Adrenal gland (tissue), 12 donors: ENCODE data around the gene FCF1. TPM values are rescaled to one million over a fixed set of nuclear protein-coding genes. Genes with fewer than 3 reads are reported as not detected.

Experiments
- DNase-seq, 7 donors: peaks; one replicate each; pipeline ENCODE4 v3.0.0-alpha.2; 2019 to 2020
- H3K27ac ChIP-seq, 5 donors: fragments of 200-600 bp; sonication (generic) in 4 of 5; 1 replicate in 3 of 5; 2 replicates in 2 of 5; pipeline versions ENCODE4 v1.5.1 to v1.8.0; 2016 to 2020; ENCODE audit warnings: mild to moderate bottlenecking in 1 of 5
- H3K27me3 ChIP-seq: fragments of 200-600 bp; 2 replicates; pipeline ENCODE4 v1.8.0; 2021
- H3K36me3 ChIP-seq, 2 donors: fragments of 200-600 bp; replicated peaks in 1 of 2; 1 replicate in 1 of 2; 2 replicates in 1 of 2; pipeline versions ENCODE4 v1.5.1 to v1.8.0; 2018 to 2022
- H3K4me1 ChIP-seq, 2 donors: fragments of 200-600 bp; replicated peaks in 1 of 2; 1 replicate in 1 of 2; 2 replicates in 1 of 2; pipeline versions ENCODE4 v1.5.1 to v1.8.0; 2018 to 2021
- H3K4me3 ChIP-seq, 4 donors: fragments of 200-600 bp; sonication (generic) in 3 of 4; one replicate each; pipeline ENCODE4 v1.5.1; 2016 to 2018
- H3K9me3 ChIP-seq, 3 donors: fragments of 200-600 bp; sonication (generic) in 1 of 3; replicated peaks in 1 of 3; 1 replicate in 2 of 3; 2 replicates in 1 of 3; pipeline versions ENCODE4 v1.5.1 to v1.8.0; 2016 to 2021
- CTCF ChIP-seq, 6 experiments: fragments of 450-650 bp in 4 of 6; fragments of 200-600 bp in 2 of 6; sonication (generic) in 1 of 6; IDR thresholded peaks; 1 replicate in 5 of 6; 2 replicates in 1 of 6; pipeline versions ENCODE4 v1.5.1 to v1.8.0; 2016 to 2021; ENCODE audit warnings: antibody characterized with exemption in 6 of 6, mild to moderate bottlenecking in 2 of 6, moderate library complexity in 1 of 6
- POLR2A ChIP-seq, 2 donors: fragments of 450-650 bp; IDR thresholded peaks; one replicate each; pipeline ENCODE4 v1.6.1; 2017; ENCODE audit warnings: antibody characterized with exemption in 2 of 2, mild to moderate bottlenecking in 2 of 2, moderate library complexity in 1 of 2
- WGBS, 4 donors: extraction: QIAGEN DNeasy Blood & Tissue Kit in 2 of 4; methylation state at CpG; one replicate each; pipeline versions ENCODE4 v1.1.5 to v1.1.7; 2013 to 2017; 5-methylcytosine and 5-hydroxymethylcytosine counted together
- intact Hi-C, 2 donors: fragments of 100-400 bp; cut with DNase I; formaldehyde crosslinking; loops; one replicate each; pipeline versions ENCODE4 v1.14.1 to v1.15.0; 2022 to 2023
- polyA plus RNA-seq, 3 donors: library from polyadenylated mRNA; stranded (reverse); fragments of 200-250 nt in 2 of 3; fragments of 350-450 nt in 1 of 3; fragmentation: Illumina TruSeq in 1 of 3; extraction: RNeasy Lipid Tissue Mini Kit (QIAGEN cat#74804) in 1 of 3; gene quantifications; one replicate each; pipeline ENCODE4 v1.2.3, GENCODE V29; 2013 to 2014
- total RNA-seq, 9 donors: library from RNA; depleted of rRNA in 4 of 9; stranded (reverse); fragments of >200 nt in 4 of 9; fragments of 120-200 nt in 1 of 9; fragmentation: NEBNext Ultra II Directional in 1 of 9; extraction: Animal tissue kit (Norgen Biotek cat#: 25700) in 1 of 9; gene quantifications; one replicate each; pipeline versions ENCODE4 v1.1.0 to v1.2.4, GENCODE V29; 2013 to 2023
- donor health status: healthy with polysubstance abuse.
- donor health status: Bipolar disorder and iron deficiency.
- donor health status: DM: yes; HTN: yes; CAD: no.
- donor health status: DM: no; HTN: no; CAD: no.
- donor health status: DM: no; HTN: no; CAD: no.
- donor health status: DM: yes; HTN: yes; CAD: no.

The FCF1 gene
- total and polyA plus RNA-seq, 12 donors = 2.9 to 61.4 (median 35.3) TPM

DNA sequence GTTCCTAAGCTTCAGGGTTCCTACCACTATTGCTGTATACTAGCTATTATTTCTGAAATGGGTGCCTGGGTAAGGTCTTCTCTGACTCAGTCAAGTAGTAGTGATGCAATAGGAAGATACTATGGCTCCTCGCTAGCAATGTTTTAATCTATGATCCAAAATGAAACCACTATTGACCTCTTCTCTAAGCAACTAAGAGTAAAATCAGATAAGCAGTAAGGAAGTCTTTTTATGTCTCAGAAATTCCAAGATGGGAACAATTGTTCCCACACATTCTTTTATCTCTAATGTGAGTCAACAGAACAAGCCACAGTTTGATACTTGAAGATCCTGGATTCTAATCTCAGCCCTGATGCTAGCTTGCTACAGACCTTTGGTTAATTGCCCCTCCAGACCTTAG, 45.2 kb upstream of the FCF1 start:
- Histone ChIP-seq H3K4me1 (no peaks in the 10 kb centered on the region), H3K27me3 (no peaks in the 10 kb centered on the region), H3K9me3 (no peaks in the 10 kb centered on the region), H3K36me3 (peaks cover 0 to 72% of the 10 kb centered on the region in 2 donors), H3K4me3 (no peak overlapping the region), H3K27ac (no peak overlapping the region)
- WGBS, 4 donors = 81 to 100% (median 92%) methylated on average over 1 of the region's 1 CpG
- intact Hi-C loops = no loop called here
- DNase-seq = no peak
- no peak for TF ChIP-seq POLR2A (IDR thresholded peaks at IDR 0.05)
- no peak for TF ChIP-seq CTCF (IDR thresholded peaks at IDR 0.05)

DNA sequence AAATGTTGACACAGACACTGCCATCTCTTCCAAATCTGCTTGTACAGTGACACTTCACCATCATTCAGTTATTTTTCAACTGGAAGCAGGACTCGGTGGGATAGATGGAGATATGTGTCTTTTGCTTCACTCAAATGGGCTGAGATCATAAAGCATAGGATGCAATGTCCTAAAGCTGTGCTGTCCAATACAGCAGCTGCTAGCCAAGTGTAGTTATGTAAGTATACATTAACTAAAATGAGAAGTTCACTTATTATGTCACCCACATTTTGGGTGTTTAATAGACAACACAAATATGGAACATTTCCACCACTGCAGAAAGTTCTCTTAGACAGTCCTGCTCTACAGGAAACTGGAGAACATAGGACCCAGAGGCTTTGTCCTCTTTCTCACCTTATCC, 43.7 kb upstream of the FCF1 start:
- peaks cover 0 to 70% of the 10 kb centered on the region in 2 donors for H3K36me3 ChIP-seq

DNA sequence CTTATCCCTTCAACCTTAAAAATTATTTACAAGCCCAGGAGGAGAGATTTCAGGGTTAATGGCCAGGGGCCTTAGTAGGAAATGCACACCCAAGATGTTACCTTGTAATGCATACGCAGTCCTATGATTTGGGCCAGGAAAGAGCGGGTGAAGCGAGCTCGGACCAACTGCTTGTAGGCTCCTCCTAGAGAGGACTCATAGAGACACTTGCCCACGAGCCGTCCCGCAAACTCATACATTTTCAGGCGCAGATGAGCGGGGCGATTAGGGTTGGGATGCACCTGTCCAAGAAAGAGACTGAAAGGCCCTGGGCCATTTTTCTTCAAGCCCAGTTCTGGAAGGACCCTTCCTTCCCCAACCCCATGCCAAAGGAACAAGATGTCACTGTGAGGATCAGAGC, 43.1 kb upstream of the FCF1 start:
- peaks cover 0 to 69% of the 10 kb centered on the region in 2 donors for H3K36me3 ChIP-seq
- DNase-seq = no peak
- WGBS, 4 donors = 94 to 98% (median 96%) methylated on average over 10 of the region's 10 CpGs
- no peak overlapping the region for H3K4me3 ChIP-seq
- H3K27me3 ChIP-seq = no peaks in the 10 kb centered on the region
- TF ChIP-seq POLR2A (IDR thresholded peaks at IDR 0.05) (no peak), CTCF (IDR thresholded peaks at IDR 0.05) (no peak)
- intact Hi-C loops = no loop called here
- H3K4me1 ChIP-seq = no peaks in the 10 kb centered on the region
- H3K9me3 ChIP-seq = no peaks in the 10 kb centered on the region
- no peak overlapping the region for H3K27ac ChIP-seq

More for the DNA sequence above, 43.7 kb upstream of the FCF1 start:
- intact Hi-C loops = no loop called here
- WGBS, 4 donors = 74 to 93% (median 90%) methylated on average over 1 of the region's 1 CpG
- no peak overlapping the region for H3K4me3 ChIP-seq
- H3K4me1 ChIP-seq = no peaks in the 10 kb centered on the region
- no peak for DNase-seq
- H3K27ac ChIP-seq = no peak overlapping the region
- no peaks in the 10 kb centered on the region for H3K9me3 ChIP-seq
- H3K27me3 ChIP-seq = no peaks in the 10 kb centered on the region
- TF ChIP-seq CTCF (IDR thresholded peaks at IDR 0.05) (no peak), POLR2A (IDR thresholded peaks at IDR 0.05) (no peak)

DNA sequence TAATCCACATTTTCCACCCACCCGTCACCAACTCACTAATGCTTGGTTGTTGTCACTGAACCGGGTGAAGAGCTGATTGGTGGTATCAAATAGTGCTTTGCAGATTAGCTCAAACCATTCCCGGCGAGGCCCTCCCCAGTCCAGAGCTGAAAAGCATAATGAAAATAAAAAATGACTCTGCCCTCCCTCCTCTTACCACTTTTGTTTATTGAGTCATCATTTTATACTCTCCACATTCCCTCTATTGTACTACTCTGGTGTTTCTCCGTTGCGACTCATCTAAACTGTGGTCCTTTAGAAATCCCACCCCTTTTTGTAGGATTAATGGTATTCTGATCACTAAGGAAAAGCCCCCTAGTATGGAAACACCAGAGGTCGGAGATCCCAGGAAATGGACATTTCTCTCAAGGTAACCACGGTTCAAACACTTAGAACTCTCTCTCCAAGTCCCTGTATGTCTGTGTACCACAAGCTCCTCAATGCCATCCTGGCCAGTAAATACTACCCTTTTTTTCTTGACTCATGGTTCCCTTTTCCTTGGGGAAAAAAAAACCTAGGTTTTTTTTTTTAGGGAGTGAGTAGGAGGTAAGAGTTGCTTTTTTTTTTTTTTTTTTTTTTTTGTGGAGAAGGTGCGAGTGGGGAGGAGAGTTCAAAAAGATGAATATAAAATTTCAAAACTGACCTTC, 42.1 kb upstream of the FCF1 start:
- Histone ChIP-seq H3K27me3 (no peaks in the 10 kb centered on the region), H3K36me3 (peaks cover 0 to 79% of the 10 kb centered on the region in 2 donors), H3K27ac (no peak overlapping the region), H3K9me3 (no peaks in the 10 kb centered on the region), H3K4me3 (no peak overlapping the region), H3K4me1 (no peaks in the 10 kb centered on the region)
- no peak for TF ChIP-seq POLR2A (IDR thresholded peaks at IDR 0.05)
- DNase-seq = no peak
- intact Hi-C loops = no loop called here
- WGBS, 4 donors = 89 to 95% (median 94%) methylated on average over 9 of the region's 9 CpGs

- intact Hi-C loops = no loop called here
- no peaks in the 10 kb centered on the region for H3K4me1 ChIP-seq
- H3K27ac ChIP-seq = no peak overlapping the region
- H3K27me3 ChIP-seq = no peaks in the 10 kb centered on the region
- WGBS, 4 donors = 69 to 83% (median 75%) methylated on average over 4 of the region's 4 CpGs
- H3K4me3 ChIP-seq = no peak overlapping the region
- peaks cover 0 to 80% of the 10 kb centered on the region in 2 donors for H3K36me3 ChIP-seq
- H3K9me3 ChIP-seq = no peaks in the 10 kb centered on the region
- DNase-seq = no peak
- no peak for TF ChIP-seq POLR2A (IDR thresholded peaks at IDR 0.05)
- no peak for TF ChIP-seq CTCF (IDR thresholded peaks at IDR 0.05)
These were observed 41.2 kb upstream of the FCF1 start for GRCh38 chr14:74671789-74672188.
